Progenitor cell of endocrine pancreas (in vitro differentiated cells): Measurements from ENCODE around the gene DHX30. TPM values are rescaled to one million over a fixed set of nuclear protein-coding genes. Genes with fewer than 3 reads are reported as not detected.

Source experiments
- DNase-seq: peaks from one replicate; pipeline ENCODE4 v3.0.0; 2021; ENCODE audit warnings: low spot score; ENCODE audit not compliant: unreplicated experiment
- H3K27ac Mint-ChIP-seq: 2 replicates; pipeline ENCODE4 v1.8.0; 2021; ENCODE audit warnings: mild to moderate bottlenecking, moderate library complexity, mixed read lengths
- H3K27me3 Mint-ChIP-seq: 2 replicates; pipeline ENCODE4 v1.8.0; 2021; ENCODE audit warnings: mixed read lengths
- H3K36me3 Mint-ChIP-seq: 2 replicates; pipeline ENCODE4 v1.8.0; 2022; ENCODE audit warnings: mixed read lengths; ENCODE audit not compliant: insufficient read depth
- H3K4me1 Mint-ChIP-seq: 2 replicates; pipeline ENCODE4 v1.8.0; 2021; ENCODE audit warnings: low read depth, mixed read lengths
- H3K4me3 Mint-ChIP-seq: 2 replicates; pipeline ENCODE4 v1.8.0; 2021; ENCODE audit warnings: low read depth, mild to moderate bottlenecking, moderate library complexity, mixed read lengths
- H3K9me3 Mint-ChIP-seq: 2 replicates; pipeline ENCODE4 v1.8.0; 2021; ENCODE audit warnings: low read depth, mixed read lengths
- CTCF ChIP-seq: fragments of 200-600 bp; sonication (generic); IDR thresholded peaks from one replicate; pipeline ENCODE4 v1.5.0; 2021; ENCODE audit warnings: antibody characterized with exemption, mild to moderate bottlenecking; ENCODE audit not compliant: unreplicated experiment
- total RNA-seq: library from RNA; stranded (reverse); gene quantifications from 2 replicates; pipeline ENCODE4 v1.2.1, GENCODE V29; 2021

DHX30 gene
- total RNA-seq, 1 donor from 2014 or later: 130 TPM

- no peaks in the 10 kb centered on the region for H3K27me3 Mint-ChIP-seq
- TF ChIP-seq CTCF: no peak
- peaks cover 23% of the 10 kb centered on the region for H3K36me3 Mint-ChIP-seq
- no peak overlapping the region for H3K27ac Mint-ChIP-seq
- no peak for DNase-seq
- H3K4me1 Mint-ChIP-seq: no peaks in the 10 kb centered on the region
- no peak overlapping the region for H3K4me3 Mint-ChIP-seq
- H3K9me3 Mint-ChIP-seq: no peaks in the 10 kb centered on the region
These were observed 45.0 kb downstream of the DHX30 start for GRCh38 chr3:47847801-47848518.

- no peak for DNase-seq
- Mint-ChIP-seq H3K4me1 (no peaks in the 10 kb centered on the region), H3K9me3 (no peaks in the 10 kb centered on the region), H3K27me3 (no peaks in the 10 kb centered on the region), H3K36me3 (peaks cover 22% of the 10 kb centered on the region), H3K27ac (no peak overlapping the region), H3K4me3 (no peak overlapping the region)
- TF ChIP-seq CTCF: no peak
These were observed 45.7 kb downstream of the DHX30 start for GRCh38 chr3:47848599-47849117.

GRCh38 chr3:47849186-47849698 lies 46.3 kb downstream of the DHX30 start:
- no peak for TF ChIP-seq CTCF
- DNase-seq: no peak
- Mint-ChIP-seq H3K4me1 (no peaks in the 10 kb centered on the region), H3K9me3 (no peaks in the 10 kb centered on the region), H3K27me3 (no peaks in the 10 kb centered on the region), H3K36me3 (peaks cover 21% of the 10 kb centered on the region), H3K4me3 (no peak overlapping the region), H3K27ac (peak overlapping the region; percentile 24)

GRCh38 chr3:47849699-47850563 lies 47.0 kb downstream of the DHX30 start:
- TF ChIP-seq CTCF: peak; percentile 63
- Mint-ChIP-seq H3K4me1 (no peaks in the 10 kb centered on the region), H3K27ac (peak overlapping the region; percentile 82), H3K9me3 (no peaks in the 10 kb centered on the region), H3K27me3 (no peaks in the 10 kb centered on the region), H3K4me3 (no peak overlapping the region), H3K36me3 (peaks cover 17% of the 10 kb centered on the region)
- no peak for DNase-seq
